ENCODE results near the gene FREM1. TPM values are rescaled to one million over a fixed set of nuclear protein-coding genes. Genes with fewer than 3 reads are reported as not detected.

Gene FREM1
- total RNA-seq, 1 donor from 2014 or later, result 62.9 TPM

- Mint-ChIP-seq H3K4me3 (no peak overlapping the region), H3K36me3 (peaks cover 34% of the 10 kb centered on the region), H3K9me3 (no peaks in the 10 kb centered on the region), H3K27me3 (ENCODE audit: low read depth) (no peaks in the 10 kb centered on the region), H3K27ac (no peak overlapping the region), H3K4me1 (no peaks in the 10 kb centered on the region)
- TF ChIP-seq CTCF (IDR thresholded peaks at IDR 0.05; ENCODE audit: unreplicated experiment), result no peak
- DNase-seq (ENCODE audit: low spot score in 2 of 2, unreplicated experiment in 2 of 2), result no peak
Measured at GRCh38 chr9:14778565-14778964, 131.7 kb downstream of the FREM1 start.

DNA sequence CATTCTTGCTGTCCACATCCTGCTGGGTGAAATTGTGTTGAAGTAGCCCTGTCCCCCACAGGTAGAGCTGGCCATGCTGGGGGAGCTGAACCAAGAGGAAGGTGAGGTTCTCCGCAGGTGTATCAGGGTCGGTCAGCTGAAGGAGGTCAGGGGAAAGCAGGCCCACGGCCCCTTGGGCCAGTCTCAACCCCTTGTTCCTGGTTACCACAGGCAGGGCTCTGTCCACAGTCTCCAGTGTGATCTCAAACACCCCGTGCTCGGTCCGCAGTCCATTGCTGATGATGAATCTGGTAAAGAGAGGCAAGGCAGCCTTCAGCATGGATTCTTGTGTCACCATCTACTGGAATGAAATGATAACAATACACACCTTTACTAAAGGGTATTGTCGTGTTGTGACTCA is 134.3 kb downstream of the FREM1 start:
- DNase-seq (ENCODE audit: low spot score in 2 of 2, unreplicated experiment in 2 of 2), result no peak
- no peaks in the 10 kb centered on the region for H3K4me1 Mint-ChIP-seq
- H3K27me3 Mint-ChIP-seq (ENCODE audit: low read depth), result no peaks in the 10 kb centered on the region
- no peaks in the 10 kb centered on the region for H3K9me3 Mint-ChIP-seq
- H3K36me3 Mint-ChIP-seq, result peaks cover 19% of the 10 kb centered on the region
- no peak for TF ChIP-seq CTCF (IDR thresholded peaks at IDR 0.05; ENCODE audit: unreplicated experiment)
- H3K4me3 Mint-ChIP-seq, result no peak overlapping the region
- no peak overlapping the region for H3K27ac Mint-ChIP-seq

GRCh38 chr9:14770592-14770991 is 139.6 kb downstream of the FREM1 start:
- no peak for TF ChIP-seq CTCF (IDR thresholded peaks at IDR 0.05; ENCODE audit: unreplicated experiment)
- Mint-ChIP-seq H3K27ac (no peak overlapping the region), H3K36me3 (peaks cover 12% of the 10 kb centered on the region), H3K4me3 (no peak overlapping the region), H3K4me1 (peaks cover 11% of the 10 kb centered on the region), H3K27me3 (ENCODE audit: low read depth) (no peaks in the 10 kb centered on the region), H3K9me3 (no peaks in the 10 kb centered on the region)
- DNase-seq (ENCODE audit: low spot score in 2 of 2, unreplicated experiment in 2 of 2), result no peak

DNA sequence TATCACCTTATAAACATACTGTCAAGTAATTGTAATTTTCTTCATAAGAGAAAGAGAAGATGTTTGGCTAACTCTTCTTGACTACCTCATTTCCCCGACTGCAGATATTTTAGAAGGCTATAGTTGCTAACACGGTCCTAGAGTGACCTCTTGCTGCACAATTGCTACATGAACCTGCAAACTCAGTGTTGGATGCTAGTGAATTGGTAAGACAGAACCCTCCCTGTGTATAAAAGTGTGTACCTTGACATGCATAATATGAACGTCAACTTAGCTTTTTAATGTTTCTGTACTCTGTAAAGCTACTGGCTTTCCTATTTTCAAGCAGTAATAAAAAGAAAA is 141.0 kb downstream of the FREM1 start:
- H3K27ac Mint-ChIP-seq, result no peak overlapping the region
- peaks cover 7% of the 10 kb centered on the region for H3K36me3 Mint-ChIP-seq
- no peak for TF ChIP-seq CTCF (IDR thresholded peaks at IDR 0.05; ENCODE audit: unreplicated experiment)
- H3K4me3 Mint-ChIP-seq, result no peak overlapping the region
- H3K4me1 Mint-ChIP-seq, result peaks cover 11% of the 10 kb centered on the region
- H3K9me3 Mint-ChIP-seq, result peaks cover 2% of the 10 kb centered on the region
- no peak for DNase-seq (ENCODE audit: low spot score in 2 of 2, unreplicated experiment in 2 of 2)
- no peaks in the 10 kb centered on the region for H3K27me3 Mint-ChIP-seq (ENCODE audit: low read depth)

DNA sequence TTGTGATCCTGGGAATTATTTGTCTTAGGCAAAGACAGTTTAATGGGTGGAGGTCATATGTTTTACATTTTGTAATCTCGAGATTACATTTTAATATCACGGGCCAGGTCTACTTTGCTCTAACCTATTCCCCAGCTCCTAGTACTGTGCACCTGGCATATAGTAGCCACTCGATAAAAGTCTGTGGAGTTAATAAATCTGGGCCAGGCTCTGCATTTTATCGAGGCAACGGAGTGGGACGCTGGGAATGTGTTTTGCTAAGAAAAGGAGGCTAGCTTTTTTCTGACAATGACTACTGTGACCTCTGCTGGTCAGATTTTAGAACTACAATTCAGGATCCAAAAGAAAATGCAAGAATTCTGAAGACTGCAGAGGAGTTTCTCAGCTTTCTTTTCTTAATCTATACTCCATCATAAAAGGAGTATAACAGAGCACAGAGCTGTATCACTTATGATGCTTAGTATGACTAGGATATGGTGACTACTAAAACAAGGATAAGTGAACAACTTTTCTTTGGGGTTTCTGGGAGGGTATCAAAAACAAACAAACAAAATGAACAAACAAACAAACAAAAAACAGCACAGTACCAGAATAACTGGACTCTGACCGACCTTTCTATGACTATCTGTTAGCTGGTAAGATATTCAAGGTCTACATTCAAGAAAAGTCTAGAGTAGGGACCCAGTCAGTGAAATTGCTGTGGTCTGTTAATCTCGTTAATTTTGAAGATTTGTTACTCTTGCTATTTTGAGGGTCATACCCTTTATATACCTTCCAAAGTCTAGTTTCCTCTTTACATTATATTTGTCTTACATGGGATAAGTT is 141.6 kb downstream of the FREM1 start:
- Mint-ChIP-seq H3K9me3 (peaks cover 5% of the 10 kb centered on the region), H3K27ac (peak overlapping the region; percentile 66), H3K27me3 (ENCODE audit: low read depth) (no peaks in the 10 kb centered on the region), H3K4me1 (peaks cover 11% of the 10 kb centered on the region), H3K4me3 (no peak overlapping the region), H3K36me3 (peaks cover 10% of the 10 kb centered on the region)
- TF ChIP-seq CTCF (IDR thresholded peaks at IDR 0.05; ENCODE audit: unreplicated experiment), result peak; percentile 83
- peak in 1 of 2 experiments; percentile 44 for DNase-seq (ENCODE audit: low spot score in 2 of 2, unreplicated experiment in 2 of 2)

All from mesothelial cell of epicardium (in vitro differentiated cells).